B cell (primary cell): Measurements from ENCODE around the gene PAK4. TPM values are rescaled to one million over a fixed set of nuclear protein-coding genes. Genes with fewer than 3 reads are reported as not detected.

Source experiments
- ATAC-seq: fragments of 200-7000 bp; cut with Tn5 transposase; one replicate; pipeline ENCODE4 v1.10.0; 2021; ENCODE audit warnings: low read depth, mild to moderate bottlenecking, moderate number of reproducible peaks, moderate library complexity
- CTCF ChIA-PET: fragments of 350-600 bp; sonication (Branson Sonifier 250); formaldehyde crosslinking; loops from one replicate; lab custom pipeline; 2021; ENCODE audit warnings: antibody characterized with exemption, inconsistent platforms; lab: Charles Lee
- POLR2A ChIA-PET: fragments of 350-600 bp; sonication (Branson Sonifier 250); formaldehyde crosslinking; loops from one replicate; lab custom pipeline; 2021; ENCODE audit warnings: antibody characterized with exemption; lab: Charles Lee
- DNase-seq: peaks from one replicate; pipeline ENCODE4 v3.0.0; 2013
- H2AFZ ChIP-seq: 2 replicates; pipeline ENCODE4 v1.6.1; 2012; ENCODE audit warnings: mild to moderate bottlenecking, low read depth, low read length; ENCODE audit not compliant: insufficient read depth, poor library complexity, severe bottlenecking
- H3K27ac ChIP-seq, 2 donors: 1 replicate in 1 of 2; 2 replicates in 1 of 2; pipeline ENCODE4 v1.5.1; 2012 to 2013; ENCODE audit warnings: low read length in 2 of 2, mild to moderate bottlenecking in 2 of 2, moderate library complexity in 1 of 2
- H3K27me3 ChIP-seq, 4 experiments: fragments of 200-600 bp in 1 of 4; sonication (generic) in 1 of 4; replicated peaks in 1 of 4; 1 replicate in 2 of 4; 2 replicates in 2 of 4; pipeline versions ENCODE4 v1.6.1 to v1.7.0; 2013 to 2016; ENCODE audit warnings: low read length in 3 of 4, mild to moderate bottlenecking in 2 of 4, mixed read lengths in 1 of 4, moderate library complexity in 1 of 4; ENCODE audit not compliant: insufficient read depth in 4 of 4, control insufficient read depth in 3 of 4; ENCODE audit errors: control extremely low read depth in 1 of 4
- H3K36me3 ChIP-seq, 2 experiments: replicated peaks in 1 of 2; 1 replicate in 1 of 2; 2 replicates in 1 of 2; pipeline versions ENCODE4 v1.6.1 to v1.7.1; 2013; ENCODE audit warnings: low read length in 1 of 2; ENCODE audit not compliant: insufficient read depth in 2 of 2, control insufficient read depth in 1 of 2; ENCODE audit errors: control extremely low read depth in 1 of 2, extremely low read depth in 1 of 2
- H3K4me1 ChIP-seq, 2 donors: fragments of 200-600 bp in 1 of 2; sonication (generic) in 1 of 2; 1 replicate in 1 of 2; 2 replicates in 1 of 2; pipeline versions ENCODE4 v1.5.1 to v1.6.1; 2013 to 2017; ENCODE audit warnings: low read length in 2 of 2; ENCODE audit not compliant: control insufficient read depth in 2 of 2, insufficient read depth in 2 of 2
- H3K4me2 ChIP-seq: replicated peaks from 2 replicates; pipeline ENCODE3; 2012; ENCODE audit warnings: mild to moderate bottlenecking, low read depth, low read length; ENCODE audit not compliant: poor library complexity, severe bottlenecking
- H3K4me3 ChIP-seq, 5 experiments: fragments of 200-600 bp in 1 of 5; sonication (generic) in 1 of 5; 1 replicate in 3 of 5; 2 replicates in 2 of 5; pipeline versions ENCODE4 v1.5.1 to v1.7.0; 2011 to 2016; ENCODE audit warnings: low read length in 4 of 5, mild to moderate bottlenecking in 4 of 5, low read depth in 2 of 5, control low read depth in 1 of 5, moderate library complexity in 1 of 5; ENCODE audit not compliant: insufficient read depth in 1 of 5; ENCODE audit errors: control extremely low read depth in 1 of 5, extremely low read depth in 1 of 5
- H3K79me2 ChIP-seq: fragments of 200-600 bp; sonication (generic); one replicate; pipeline ENCODE4 v1.6.0; 2016; ENCODE audit warnings: low read length; ENCODE audit not compliant: control insufficient read depth, insufficient read depth
- H3K9ac ChIP-seq: fragments of 200-600 bp; sonication (generic); 2 replicates; pipeline ENCODE4 v1.6.1; 2017; ENCODE audit warnings: mild to moderate bottlenecking, low read length, moderate library complexity
- H3K9me3 ChIP-seq, 3 donors: one replicate each; pipeline versions ENCODE4 v1.6.1 to v1.7.1; 2013; ENCODE audit warnings: low read length in 2 of 3; ENCODE audit not compliant: control insufficient read depth in 2 of 3, insufficient read depth in 1 of 3; ENCODE audit errors: control extremely low read depth in 1 of 3
- H4K20me1 ChIP-seq: 2 replicates; pipeline ENCODE4 v1.6.0; 2012; ENCODE audit warnings: mild to moderate bottlenecking, low read length; ENCODE audit not compliant: insufficient read depth, control insufficient read depth, poor library complexity, severe bottlenecking
- H3K27ac Mint-ChIP-seq: one replicate; pipeline ENCODE4 v1.8.0; 2021; ENCODE audit warnings: mixed read lengths
- H3K27me3 Mint-ChIP-seq: one replicate; pipeline ENCODE4 v1.8.0; 2021; ENCODE audit warnings: mixed read lengths
- H3K4me1 Mint-ChIP-seq: one replicate; pipeline ENCODE4 v1.8.0; 2021; ENCODE audit warnings: mixed read lengths
- H3K4me3 Mint-ChIP-seq: one replicate; pipeline ENCODE4 v1.8.0; 2021; ENCODE audit warnings: mixed read lengths
- H3K9me3 Mint-ChIP-seq: one replicate; pipeline ENCODE4 v1.8.0; 2022; ENCODE audit warnings: mixed read lengths; ENCODE audit not compliant: insufficient read depth
- EZH2 ChIP-seq: IDR thresholded peaks from 2 replicates; pipeline ENCODE4 v1.6.1; 2012; ENCODE audit warnings: borderline replicate concordance, low read depth, mild to moderate bottlenecking, moderate library complexity, low read length; ENCODE audit not compliant: insufficient read depth, poor library complexity, severe bottlenecking
- WGBS: methylation state at CpG from one replicate; pipeline ENCODE4 v1.1.5; 2013; ENCODE audit warnings: missing lambda C conversion rate; ENCODE audit not compliant: insufficient coverage; 5-methylcytosine and 5-hydroxymethylcytosine counted together
- intact Hi-C: fragments of 100-400 bp; cut with micrococcal nuclease; formaldehyde crosslinking; loops from one replicate; pipeline ENCODE4 v1.10.0; 2022
- polyA plus RNA-seq: library from polyadenylated mRNA; depleted of rRNA; stranded (reverse); fragments of >200 nt; gene quantifications from 2 replicates; pipeline ENCODE4 v1.2.3, GENCODE V29; 2012
- total RNA-seq, 2 donors: library from RNA; stranded (reverse); fragments of 120-200 nt in 1 of 2; gene quantifications; 1 replicate in 1 of 2; 2 replicates in 1 of 2; pipeline versions ENCODE4 v1.2.3 to v1.2.4, GENCODE V29; 2013 to 2022
- TF ChIP-seq, protein P1 (sequence below): fragments of 200-600 bp; IDR thresholded peaks from one replicate; pipeline ENCODE4 v1.8.0; 2022; ENCODE audit warnings: antibody characterized with exemption, mild to moderate bottlenecking

The PAK4 gene
- total and polyA plus RNA-seq, 2 donors (not counting 1 experiment from before 2014, with no cell fraction given) = 12.0 to 23.3 TPM

GRCh38 chr19:39162441-39163043, 37.0 kb downstream of the PAK4 start:
- no peak for ATAC-seq
- Histone ChIP-seq H3K9ac (no peak overlapping the region), H3K4me3 (no peak overlapping the region), H2AFZ (no peak overlapping the region), H3K4me1 (no peaks in the 10 kb centered on the region), H3K9me3 (no peaks in the 10 kb centered on the region), H3K27ac (no peak overlapping the region), H3K36me3 (no peaks in the 10 kb centered on the region), H3K4me2 (no peak overlapping the region), H4K20me1 (peaks cover 32% of the 10 kb centered on the region), H3K27me3 (no peaks in the 10 kb centered on the region), H3K79me2 (peaks cover 28% of the 10 kb centered on the region)
- Mint-ChIP-seq H3K27ac (no peak overlapping the region), H3K4me3 (no peak overlapping the region), H3K4me1 (peaks cover 5% of the 10 kb centered on the region), H3K9me3 (no peaks in the 10 kb centered on the region), H3K27me3 (no peaks in the 10 kb centered on the region)
- POLR2A ChIA-PET = no interaction called here
- 91% methylated on average over 11 of the region's 15 CpGs for WGBS
- intact Hi-C loops = no loop called here
- CTCF ChIA-PET = no interaction called here
- DNase-seq = no peak
- TF ChIP-seq EZH2 = no peak
- TF ChIP-seq, protein P1, sequence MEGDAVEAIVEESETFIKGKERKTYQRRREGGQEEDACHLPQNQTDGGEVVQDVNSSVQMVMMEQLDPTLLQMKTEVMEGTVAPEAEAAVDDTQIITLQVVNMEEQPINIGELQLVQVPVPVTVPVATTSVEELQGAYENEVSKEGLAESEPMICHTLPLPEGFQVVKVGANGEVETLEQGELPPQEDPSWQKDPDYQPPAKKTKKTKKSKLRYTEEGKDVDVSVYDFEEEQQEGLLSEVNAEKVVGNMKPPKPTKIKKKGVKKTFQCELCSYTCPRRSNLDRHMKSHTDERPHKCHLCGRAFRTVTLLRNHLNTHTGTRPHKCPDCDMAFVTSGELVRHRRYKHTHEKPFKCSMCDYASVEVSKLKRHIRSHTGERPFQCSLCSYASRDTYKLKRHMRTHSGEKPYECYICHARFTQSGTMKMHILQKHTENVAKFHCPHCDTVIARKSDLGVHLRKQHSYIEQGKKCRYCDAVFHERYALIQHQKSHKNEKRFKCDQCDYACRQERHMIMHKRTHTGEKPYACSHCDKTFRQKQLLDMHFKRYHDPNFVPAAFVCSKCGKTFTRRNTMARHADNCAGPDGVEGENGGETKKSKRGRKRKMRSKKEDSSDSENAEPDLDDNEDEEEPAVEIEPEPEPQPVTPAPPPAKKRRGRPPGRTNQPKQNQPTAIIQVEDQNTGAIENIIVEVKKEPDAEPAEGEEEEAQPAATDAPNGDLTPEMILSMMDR = no peak

DNA sequence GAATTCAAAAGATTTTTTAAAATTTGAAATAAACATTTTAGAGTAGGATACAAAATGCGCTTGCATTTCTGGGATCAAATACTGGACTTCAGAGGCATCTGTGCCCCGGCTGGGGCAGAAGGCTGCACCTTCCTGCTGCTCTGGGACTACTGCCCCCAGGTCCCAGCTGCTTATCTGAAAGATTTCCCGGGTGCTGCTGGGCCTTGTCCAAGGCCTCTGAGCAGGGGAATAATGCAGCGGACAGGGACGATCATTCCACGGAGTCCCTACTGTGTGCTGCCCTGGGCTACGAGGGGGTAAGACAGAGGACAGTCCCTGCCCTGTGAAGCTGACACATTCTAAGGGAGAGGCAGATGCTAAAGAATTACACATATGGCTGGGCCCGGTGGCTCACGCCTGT, 38.0 kb downstream of the PAK4 start:
- Histone ChIP-seq H3K4me3 (no peak overlapping the region), H3K27me3 (no peaks in the 10 kb centered on the region), H2AFZ (no peak overlapping the region), H3K79me2 (peaks cover 18% of the 10 kb centered on the region), H3K4me2 (no peak overlapping the region), H3K27ac (no peak overlapping the region), H3K9me3 (no peaks in the 10 kb centered on the region), H3K4me1 (no peaks in the 10 kb centered on the region), H4K20me1 (peaks cover 28% of the 10 kb centered on the region), H3K36me3 (no peaks in the 10 kb centered on the region), H3K9ac (no peak overlapping the region)
- POLR2A ChIA-PET = interaction anchor here (0.6 kb wide), 1 partner anchor 172 kb away, joined by 10 read pairs; the partner anchor contains the start of gene GMFG
- peaks cover 2% of the 10 kb centered on the region for H3K4me1 Mint-ChIP-seq
- H3K4me3 Mint-ChIP-seq = no peak overlapping the region
- intact Hi-C loops = no loop called here
- H3K27ac Mint-ChIP-seq = no peak overlapping the region
- ATAC-seq (no peak), DNase-seq (no peak)
- no peaks in the 10 kb centered on the region for H3K9me3 Mint-ChIP-seq
- H3K27me3 Mint-ChIP-seq = no peaks in the 10 kb centered on the region
- 100% methylated on average over 9 of the region's 9 CpGs for WGBS
- TF ChIP-seq, protein P1 = no peak
- TF ChIP-seq EZH2 = no peak
- CTCF ChIA-PET = no interaction called here
